GM23338 (cell line): ENCODE measurements around the gene SF3A1. TPM values are rescaled to one million over a fixed set of nuclear protein-coding genes. Genes with fewer than 3 reads are reported as not detected.

Experiments
- ATAC-seq: fragments of 200-7000 bp; cut with Tn5 transposase; 3 replicates; pipeline ENCODE4 v1.9.1; 2020
- DNase-seq: peaks from one replicate; pipeline ENCODE4 v3.0.0-alpha.2; 2015; ENCODE audit warnings: low spot score
- H2AFZ ChIP-seq: fragments of 200-600 bp; sonication (generic); 2 replicates; pipeline ENCODE4 v1.8.0; 2016; ENCODE audit warnings: antibody characterized with exemption, mild to moderate bottlenecking, moderate library complexity
- H3F3A ChIP-seq: fragments of 200-600 bp; sonication (generic); replicated peaks from 2 replicates; pipeline ENCODE4 v1.8.0; 2017; ENCODE audit warnings: antibody characterized with exemption, mixed run types, low read depth
- H3K27ac ChIP-seq: fragments of 200-600 bp; sonication (generic); 2 replicates; pipeline ENCODE4 v1.6.1; 2016; ENCODE audit warnings: low read depth
- H3K27me3 ChIP-seq: fragments of 200-600 bp; sonication (generic); 2 replicates; pipeline ENCODE4 v1.8.0; 2016; ENCODE audit warnings: mild to moderate bottlenecking, mixed run types, moderate library complexity; ENCODE audit not compliant: insufficient read depth
- H3K36me3 ChIP-seq: fragments of 200-600 bp; sonication (generic); 2 replicates; pipeline ENCODE4 v1.8.0; 2016; ENCODE audit warnings: mild to moderate bottlenecking; ENCODE audit not compliant: insufficient read depth
- H3K4me1 ChIP-seq: fragments of 200-600 bp; sonication (generic); 2 replicates; pipeline ENCODE4 v1.8.0; 2016; ENCODE audit warnings: mild to moderate bottlenecking, moderate library complexity; ENCODE audit not compliant: insufficient read depth
- H3K4me2 ChIP-seq: fragments of 200-600 bp; sonication (generic); 2 replicates; pipeline ENCODE4 v1.7.1; 2017; ENCODE audit warnings: mixed run types
- H3K4me3 ChIP-seq: fragments of 200-600 bp; sonication (generic); 2 replicates; pipeline ENCODE4 v1.6.1; 2016; ENCODE audit warnings: mixed run types
- H3K79me2 ChIP-seq: fragments of 200-600 bp; sonication (generic); replicated peaks from 2 replicates; pipeline ENCODE4 v1.8.0; 2017; ENCODE audit warnings: mild to moderate bottlenecking; ENCODE audit not compliant: insufficient read depth
- H3K9me2 ChIP-seq: fragments of 200-600 bp; sonication (generic); 2 replicates; pipeline ENCODE4 v1.8.0; 2017; ENCODE audit not compliant: insufficient read depth
- H4K20me1 ChIP-seq: fragments of 200-600 bp; sonication (generic); replicated peaks from 2 replicates; pipeline ENCODE4 v1.8.0; 2017; ENCODE audit warnings: mild to moderate bottlenecking; ENCODE audit not compliant: insufficient read depth
- H3K27ac Mint-ChIP-seq: 2 replicates; pipeline ENCODE4 v1.8.0; 2020; ENCODE audit warnings: inconsistent platforms, mild to moderate bottlenecking, moderate library complexity, mixed read lengths
- H3K27me3 Mint-ChIP-seq: 3 replicates; pipeline ENCODE4 v1.8.0; 2022; ENCODE audit warnings: low read depth, mild to moderate bottlenecking, moderate library complexity, mixed read lengths, inconsistent platforms; ENCODE audit not compliant: insufficient read depth, poor library complexity
- H3K36me3 Mint-ChIP-seq: 3 replicates; pipeline ENCODE4 v1.8.0; 2021; ENCODE audit warnings: low read depth, mild to moderate bottlenecking, inconsistent platforms, moderate library complexity, mixed read lengths
- H3K4me1 Mint-ChIP-seq: 3 replicates; pipeline ENCODE4 v1.8.0; 2020; ENCODE audit warnings: mild to moderate bottlenecking, inconsistent platforms, mixed read lengths
- H3K4me3 Mint-ChIP-seq: 3 replicates; pipeline ENCODE4 v1.8.0; 2021; ENCODE audit warnings: moderate library complexity, mild to moderate bottlenecking, inconsistent platforms, mixed read lengths
- H3K9me3 Mint-ChIP-seq: 3 replicates; pipeline ENCODE4 v1.8.0; 2020; ENCODE audit warnings: moderate library complexity, mild to moderate bottlenecking, inconsistent platforms, mixed read lengths
- CREB1 ChIP-seq: fragments of 250-450 bp; sonication (Bioruptor Pico); IDR thresholded peaks from 2 replicates; pipeline ENCODE4 v1.5.0; 2020; ENCODE audit warnings: low read depth, mild to moderate bottlenecking, moderate library complexity
- EZH2 ChIP-seq: fragments of 200-600 bp; sonication (generic); IDR thresholded peaks from one replicate; pipeline ENCODE4 v1.8.0; 2017; ENCODE audit warnings: antibody characterized with exemption, mild to moderate bottlenecking, low read depth; ENCODE audit not compliant: unreplicated experiment
- EZH2phosphoT487 ChIP-seq: fragments of 200-600 bp; sonication (generic); IDR thresholded peaks from one replicate; pipeline ENCODE4 v1.8.1; 2018; ENCODE audit warnings: antibody characterized with exemption; ENCODE audit not compliant: unreplicated experiment
- NANOG ChIP-seq: IDR thresholded peaks from 2 replicates; pipeline ENCODE4 v1.6.1; 2016; ENCODE audit warnings: antibody characterized with exemption, borderline replicate concordance
- polyA plus RNA-seq: library from polyadenylated mRNA; unstranded; fragments of >200 nt; fragmentation: Nextera tagmentation; extraction: Ambion mirVana; gene quantifications from 2 replicates; pipeline ENCODE4 v1.2.1, GENCODE V29; 2016
- total RNA-seq: library from RNA; depleted of rRNA; stranded (reverse); fragments of >200 nt; shearing (Covaris generic); gene quantifications from 2 replicates; pipeline ENCODE4 v1.2.3, GENCODE V29; 2014
- TF ChIP-seq, protein P1 (sequence below): IDR thresholded peaks from one replicate; pipeline ENCODE4 v1.6.1; 2018; ENCODE audit warnings: antibody characterized with exemption; ENCODE audit not compliant: unreplicated experiment
- TF ChIP-seq, protein P2 (sequence below), 2 experiments: fragments of 200-600 bp in 1 of 2; sonication (generic) in 1 of 2; conservative IDR thresholded peaks; 2 replicates each; pipeline versions ENCODE4 v1.5.1 to v1.6.1; 2016 to 2017; ENCODE audit warnings: antibody characterized with exemption in 2 of 2, low read depth in 2 of 2, mild to moderate bottlenecking in 2 of 2, moderate library complexity in 1 of 2

The SF3A1 gene
- total and polyA plus RNA-seq, 2 experiments from 2014 or later: 107 to 108 TPM

DNA sequence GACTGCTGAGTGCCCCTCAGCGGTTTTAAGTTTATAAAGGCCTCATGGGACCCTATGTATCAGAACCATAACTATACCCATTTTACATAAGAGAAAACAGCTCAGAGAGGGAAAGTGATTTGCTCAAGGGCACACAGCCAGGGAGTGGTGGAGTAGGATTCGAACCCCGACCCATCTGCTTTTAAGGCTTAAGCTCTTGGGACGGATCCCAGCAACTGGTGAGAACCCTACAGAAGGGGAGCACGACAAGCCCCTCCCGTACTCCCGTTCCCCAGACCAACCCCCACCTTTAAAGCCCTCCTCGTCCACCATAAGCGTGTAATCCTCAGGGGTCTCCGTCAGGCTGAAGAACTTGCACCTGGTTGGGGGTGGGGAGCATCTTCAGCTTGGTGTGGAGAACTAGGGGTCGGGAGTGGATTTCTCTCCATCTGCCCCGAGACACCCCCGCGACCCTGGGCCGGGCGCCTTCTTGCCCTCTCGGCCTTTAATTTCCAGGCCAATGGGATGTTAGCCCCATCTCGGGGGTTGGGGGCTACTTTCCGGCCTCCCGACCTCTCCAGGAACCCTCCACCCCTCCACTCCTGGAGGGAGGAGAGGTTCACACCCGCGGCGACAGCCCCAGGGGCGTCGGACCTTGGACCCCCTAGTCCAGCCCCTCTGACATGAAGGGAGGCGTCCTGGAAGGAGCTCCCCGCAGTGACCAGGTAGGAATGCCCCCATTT is 68.1 kb downstream of the SF3A1 start (continued):
- TF ChIP-seq, protein P1, sequence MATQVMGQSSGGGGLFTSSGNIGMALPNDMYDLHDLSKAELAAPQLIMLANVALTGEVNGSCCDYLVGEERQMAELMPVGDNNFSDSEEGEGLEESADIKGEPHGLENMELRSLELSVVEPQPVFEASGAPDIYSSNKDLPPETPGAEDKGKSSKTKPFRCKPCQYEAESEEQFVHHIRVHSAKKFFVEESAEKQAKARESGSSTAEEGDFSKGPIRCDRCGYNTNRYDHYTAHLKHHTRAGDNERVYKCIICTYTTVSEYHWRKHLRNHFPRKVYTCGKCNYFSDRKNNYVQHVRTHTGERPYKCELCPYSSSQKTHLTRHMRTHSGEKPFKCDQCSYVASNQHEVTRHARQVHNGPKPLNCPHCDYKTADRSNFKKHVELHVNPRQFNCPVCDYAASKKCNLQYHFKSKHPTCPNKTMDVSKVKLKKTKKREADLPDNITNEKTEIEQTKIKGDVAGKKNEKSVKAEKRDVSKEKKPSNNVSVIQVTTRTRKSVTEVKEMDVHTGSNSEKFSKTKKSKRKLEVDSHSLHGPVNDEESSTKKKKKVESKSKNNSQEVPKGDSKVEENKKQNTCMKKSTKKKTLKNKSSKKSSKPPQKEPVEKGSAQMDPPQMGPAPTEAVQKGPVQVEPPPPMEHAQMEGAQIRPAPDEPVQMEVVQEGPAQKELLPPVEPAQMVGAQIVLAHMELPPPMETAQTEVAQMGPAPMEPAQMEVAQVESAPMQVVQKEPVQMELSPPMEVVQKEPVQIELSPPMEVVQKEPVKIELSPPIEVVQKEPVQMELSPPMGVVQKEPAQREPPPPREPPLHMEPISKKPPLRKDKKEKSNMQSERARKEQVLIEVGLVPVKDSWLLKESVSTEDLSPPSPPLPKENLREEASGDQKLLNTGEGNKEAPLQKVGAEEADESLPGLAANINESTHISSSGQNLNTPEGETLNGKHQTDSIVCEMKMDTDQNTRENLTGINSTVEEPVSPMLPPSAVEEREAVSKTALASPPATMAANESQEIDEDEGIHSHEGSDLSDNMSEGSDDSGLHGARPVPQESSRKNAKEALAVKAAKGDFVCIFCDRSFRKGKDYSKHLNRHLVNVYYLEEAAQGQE: no peak
- no peak for TF ChIP-seq CREB1
- TF ChIP-seq, protein P2, sequence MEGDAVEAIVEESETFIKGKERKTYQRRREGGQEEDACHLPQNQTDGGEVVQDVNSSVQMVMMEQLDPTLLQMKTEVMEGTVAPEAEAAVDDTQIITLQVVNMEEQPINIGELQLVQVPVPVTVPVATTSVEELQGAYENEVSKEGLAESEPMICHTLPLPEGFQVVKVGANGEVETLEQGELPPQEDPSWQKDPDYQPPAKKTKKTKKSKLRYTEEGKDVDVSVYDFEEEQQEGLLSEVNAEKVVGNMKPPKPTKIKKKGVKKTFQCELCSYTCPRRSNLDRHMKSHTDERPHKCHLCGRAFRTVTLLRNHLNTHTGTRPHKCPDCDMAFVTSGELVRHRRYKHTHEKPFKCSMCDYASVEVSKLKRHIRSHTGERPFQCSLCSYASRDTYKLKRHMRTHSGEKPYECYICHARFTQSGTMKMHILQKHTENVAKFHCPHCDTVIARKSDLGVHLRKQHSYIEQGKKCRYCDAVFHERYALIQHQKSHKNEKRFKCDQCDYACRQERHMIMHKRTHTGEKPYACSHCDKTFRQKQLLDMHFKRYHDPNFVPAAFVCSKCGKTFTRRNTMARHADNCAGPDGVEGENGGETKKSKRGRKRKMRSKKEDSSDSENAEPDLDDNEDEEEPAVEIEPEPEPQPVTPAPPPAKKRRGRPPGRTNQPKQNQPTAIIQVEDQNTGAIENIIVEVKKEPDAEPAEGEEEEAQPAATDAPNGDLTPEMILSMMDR (conservative IDR thresholded peaks at IDR 0.05; ENCODE audit: low read depth in 2 of 2): no peak
- no peak for TF ChIP-seq EZH2
- TF ChIP-seq NANOG: no peak

DNA sequence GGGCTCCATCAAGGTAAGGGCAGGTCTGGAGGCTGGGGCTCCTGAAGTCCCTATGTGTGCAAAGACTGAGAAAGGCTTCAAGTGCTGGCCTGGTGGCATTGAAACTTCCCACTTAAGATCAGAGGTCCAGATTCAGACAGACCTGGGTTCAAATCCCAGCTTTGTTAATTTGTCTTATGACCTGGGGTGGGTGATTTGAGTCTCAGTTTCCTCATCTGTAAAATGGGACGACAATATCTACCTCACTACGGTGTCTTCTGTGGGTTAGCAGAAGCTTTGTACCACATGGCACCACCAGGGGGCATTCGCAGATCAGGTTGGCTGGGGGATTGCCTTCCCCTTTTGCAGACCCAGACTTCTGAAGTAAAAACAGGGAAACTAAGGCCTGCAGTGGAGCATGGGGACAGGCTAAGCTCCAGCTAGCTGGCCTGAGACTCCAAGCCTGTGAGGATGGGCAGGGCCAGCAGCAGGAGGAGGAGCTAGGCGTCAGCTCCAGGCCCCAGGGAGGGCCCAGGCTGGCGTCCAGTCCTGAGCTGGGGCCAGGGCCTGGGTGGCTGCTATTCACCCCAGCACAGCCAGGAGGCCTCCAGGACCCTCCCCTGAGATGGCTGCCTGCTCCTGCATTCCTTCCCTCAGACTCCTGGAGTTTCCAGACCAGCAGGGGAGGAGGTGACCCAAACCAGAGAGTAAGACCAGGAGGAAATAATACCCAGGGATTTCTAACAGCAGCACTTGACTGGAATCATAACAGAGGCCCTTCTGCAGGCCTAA is 68.9 kb downstream of the SF3A1 start:
- Mint-ChIP-seq H3K9me3 (no peaks in the 10 kb centered on the region), H3K36me3 (no peaks in the 10 kb centered on the region), H3K27ac (no peak overlapping the region), H3K27me3 (peaks cover 22% of the 10 kb centered on the region), H3K4me3 (peak overlapping the region; percentile 79), H3K4me1 (peaks cover 14% of the 10 kb centered on the region; the same call in 2 of the 3 replicates)
- TF ChIP-seq, protein P2 (conservative IDR thresholded peaks at IDR 0.05; ENCODE audit: low read depth in 2 of 2): peak; percentile 76 to 79
- TF ChIP-seq EZH2phosphoT487 (no peak), CREB1 (peak; percentile 58; the same call in 1 of the 2 replicates)
- Histone ChIP-seq H3K4me3 (peak overlapping the region; percentile 75), H3K4me1 (peaks cover 14% of the 10 kb centered on the region; the same call in 1 of the 2 replicates), H3K4me2 (peak overlapping the region; percentile 91), H3K27me3 (peaks cover 7% of the 10 kb centered on the region; the same call in 1 of the 2 replicates), H3K27ac (peak overlapping the region; percentile 78; the same call in 1 of the 2 replicates), H2AFZ (no peak overlapping the region), H4K20me1 (no peaks in the 10 kb centered on the region; the same call in 1 of the 2 replicates), H3K36me3 (no peaks in the 10 kb centered on the region), H3K79me2 (no peaks in the 10 kb centered on the region), H3F3A (peaks cover 11% of the 10 kb centered on the region), H3K9me2 (no peaks in the 10 kb centered on the region)
- peak; percentile 76 for ATAC-seq
- DNase-seq: peak; percentile 96
